WTC11 (cell line): Measurements from ENCODE around the gene KCNMA1.

Experiments used
- FOXK1 ChIP-seq: sonication (generic); formaldehyde crosslinking; IDR thresholded peaks from 2 replicates; pipeline ENCODE4 v1.8.0; 2022; ENCODE audit warnings: mild to moderate bottlenecking, moderate library complexity, missing genetic modification reagents
- MYBL2 ChIP-seq: sonication (generic); formaldehyde crosslinking; IDR thresholded peaks from 2 replicates; pipeline ENCODE4 v1.8.1; 2023; ENCODE audit warnings: mild to moderate bottlenecking, moderate library complexity, missing genetic modification reagents
- NFE2L1 ChIP-seq: sonication (generic); formaldehyde crosslinking; IDR thresholded peaks from 2 replicates; pipeline ENCODE4 v1.8.1; 2023; ENCODE audit warnings: missing genetic modification reagents
- RELA ChIP-seq: sonication (generic); formaldehyde crosslinking; IDR thresholded peaks from 2 replicates; pipeline ENCODE4 v1.8.1; 2022; ENCODE audit warnings: missing genetic modification reagents, mild to moderate bottlenecking, borderline replicate concordance
- SMAD4 ChIP-seq: sonication (generic); formaldehyde crosslinking; IDR thresholded peaks from 2 replicates; pipeline ENCODE4 v1.8.0; 2022; ENCODE audit warnings: mild to moderate bottlenecking, missing genetic modification reagents
- ZNF121 ChIP-seq: sonication (generic); formaldehyde crosslinking; IDR thresholded peaks from 2 replicates; pipeline ENCODE4 v1.8.0; 2023; ENCODE audit warnings: missing genetic modification reagents
- ZNF232 ChIP-seq: sonication (generic); formaldehyde crosslinking; IDR thresholded peaks from 2 replicates; pipeline ENCODE4 v1.8.0; 2022; ENCODE audit warnings: mild to moderate bottlenecking, missing genetic modification reagents
- TF ChIP-seq, protein P1 (sequence below): fragments of 250-450 bp; sonication (Bioruptor Pico); IDR thresholded peaks from 2 replicates; pipeline ENCODE4 v1.9.0; 2021; ENCODE audit warnings: mild to moderate bottlenecking
- TF ChIP-seq, protein P2 (sequence below): fragments of 200-600 bp; IDR thresholded peaks from 2 replicates; pipeline ENCODE4 v1.8.0; 2022; ENCODE audit warnings: antibody characterized with exemption
- TF ChIP-seq, protein P3 (sequence below): sonication (generic); formaldehyde crosslinking; IDR thresholded peaks from 2 replicates; pipeline ENCODE4 v1.8.0; 2022; ENCODE audit warnings: mild to moderate bottlenecking, missing genetic modification reagents
- TF ChIP-seq, protein P4 (sequence below): sonication (generic); formaldehyde crosslinking; IDR thresholded peaks from 2 replicates; pipeline ENCODE4 v1.8.0; 2022; ENCODE audit warnings: mild to moderate bottlenecking, missing genetic modification reagents
- TF ChIP-seq, protein P5 (sequence below): sonication (generic); formaldehyde crosslinking; IDR thresholded peaks from 2 replicates; pipeline ENCODE4 v1.8.0; 2022; ENCODE audit warnings: missing genetic modification reagents
- TF ChIP-seq, protein P6 (sequence below): sonication (generic); formaldehyde crosslinking; IDR thresholded peaks from 2 replicates; pipeline ENCODE4 v1.8.0; 2022; ENCODE audit warnings: mild to moderate bottlenecking, missing genetic modification reagents
- TF ChIP-seq, protein P7 (sequence below): sonication (generic); formaldehyde crosslinking; conservative IDR thresholded peaks from 2 replicates; pipeline ENCODE4 v1.8.1; 2022; ENCODE audit warnings: mild to moderate bottlenecking, missing genetic modification reagents

DNA sequence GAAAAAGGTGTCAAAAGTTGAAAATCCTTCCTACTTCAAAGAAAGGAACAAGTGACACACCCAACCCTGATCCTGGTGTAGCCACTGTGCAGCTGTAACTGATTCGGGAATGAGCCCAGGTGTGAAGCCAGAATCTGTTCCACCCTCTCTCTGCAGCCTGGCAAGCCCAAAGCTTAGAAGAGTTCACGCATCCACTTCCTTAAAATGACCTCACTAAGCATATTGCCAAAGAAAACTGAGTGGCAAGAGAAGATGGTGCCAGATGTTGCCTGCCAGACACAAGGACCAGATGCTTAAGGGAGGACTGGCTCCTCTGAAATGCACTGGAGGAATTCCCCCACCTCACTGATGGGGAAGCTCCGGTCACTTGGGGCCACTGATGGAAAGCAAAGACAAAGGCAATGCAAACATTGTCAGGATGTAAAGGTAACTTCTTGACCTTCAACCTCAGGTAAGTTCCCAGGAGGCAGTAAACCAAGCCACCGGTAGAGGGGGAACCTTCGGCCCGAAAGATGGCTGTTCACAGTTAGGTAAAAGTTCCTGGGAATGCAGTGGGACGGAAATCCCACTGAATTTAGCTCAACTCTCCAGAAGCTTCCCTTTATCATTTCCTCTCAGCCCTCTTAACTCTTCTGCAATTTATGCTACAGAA lies 554.9 kb downstream of the KCNMA1 start:
- TF ChIP-seq, protein P1, sequence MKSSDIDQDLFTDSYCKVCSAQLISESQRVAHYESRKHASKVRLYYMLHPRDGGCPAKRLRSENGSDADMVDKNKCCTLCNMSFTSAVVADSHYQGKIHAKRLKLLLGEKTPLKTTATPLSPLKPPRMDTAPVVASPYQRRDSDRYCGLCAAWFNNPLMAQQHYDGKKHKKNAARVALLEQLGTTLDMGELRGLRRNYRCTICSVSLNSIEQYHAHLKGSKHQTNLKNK (CRISPR knock-in tag): no peak
- TF ChIP-seq MYBL2: no peak
- TF ChIP-seq, protein P2, sequence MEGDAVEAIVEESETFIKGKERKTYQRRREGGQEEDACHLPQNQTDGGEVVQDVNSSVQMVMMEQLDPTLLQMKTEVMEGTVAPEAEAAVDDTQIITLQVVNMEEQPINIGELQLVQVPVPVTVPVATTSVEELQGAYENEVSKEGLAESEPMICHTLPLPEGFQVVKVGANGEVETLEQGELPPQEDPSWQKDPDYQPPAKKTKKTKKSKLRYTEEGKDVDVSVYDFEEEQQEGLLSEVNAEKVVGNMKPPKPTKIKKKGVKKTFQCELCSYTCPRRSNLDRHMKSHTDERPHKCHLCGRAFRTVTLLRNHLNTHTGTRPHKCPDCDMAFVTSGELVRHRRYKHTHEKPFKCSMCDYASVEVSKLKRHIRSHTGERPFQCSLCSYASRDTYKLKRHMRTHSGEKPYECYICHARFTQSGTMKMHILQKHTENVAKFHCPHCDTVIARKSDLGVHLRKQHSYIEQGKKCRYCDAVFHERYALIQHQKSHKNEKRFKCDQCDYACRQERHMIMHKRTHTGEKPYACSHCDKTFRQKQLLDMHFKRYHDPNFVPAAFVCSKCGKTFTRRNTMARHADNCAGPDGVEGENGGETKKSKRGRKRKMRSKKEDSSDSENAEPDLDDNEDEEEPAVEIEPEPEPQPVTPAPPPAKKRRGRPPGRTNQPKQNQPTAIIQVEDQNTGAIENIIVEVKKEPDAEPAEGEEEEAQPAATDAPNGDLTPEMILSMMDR: peak; percentile 31; the same call in 1 of the 2 replicates
- TF ChIP-seq ZNF232 (CRISPR knock-in tag): no peak
- no peak for TF ChIP-seq ZNF121 (CRISPR knock-in tag)
- no peak for TF ChIP-seq RELA (CRISPR knock-in tag)
- TF ChIP-seq, protein P3, sequence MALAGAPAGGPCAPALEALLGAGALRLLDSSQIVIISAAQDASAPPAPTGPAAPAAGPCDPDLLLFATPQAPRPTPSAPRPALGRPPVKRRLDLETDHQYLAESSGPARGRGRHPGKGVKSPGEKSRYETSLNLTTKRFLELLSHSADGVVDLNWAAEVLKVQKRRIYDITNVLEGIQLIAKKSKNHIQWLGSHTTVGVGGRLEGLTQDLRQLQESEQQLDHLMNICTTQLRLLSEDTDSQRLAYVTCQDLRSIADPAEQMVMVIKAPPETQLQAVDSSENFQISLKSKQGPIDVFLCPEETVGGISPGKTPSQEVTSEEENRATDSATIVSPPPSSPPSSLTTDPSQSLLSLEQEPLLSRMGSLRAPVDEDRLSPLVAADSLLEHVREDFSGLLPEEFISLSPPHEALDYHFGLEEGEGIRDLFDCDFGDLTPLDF (CRISPR knock-in tag): no peak
- no peak for TF ChIP-seq NFE2L1 (CRISPR knock-in tag)
- TF ChIP-seq, protein P4, sequence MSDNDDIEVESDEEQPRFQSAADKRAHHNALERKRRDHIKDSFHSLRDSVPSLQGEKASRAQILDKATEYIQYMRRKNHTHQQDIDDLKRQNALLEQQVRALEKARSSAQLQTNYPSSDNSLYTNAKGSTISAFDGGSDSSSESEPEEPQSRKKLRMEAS (CRISPR knock-in tag): no peak
- TF ChIP-seq, protein P5, sequence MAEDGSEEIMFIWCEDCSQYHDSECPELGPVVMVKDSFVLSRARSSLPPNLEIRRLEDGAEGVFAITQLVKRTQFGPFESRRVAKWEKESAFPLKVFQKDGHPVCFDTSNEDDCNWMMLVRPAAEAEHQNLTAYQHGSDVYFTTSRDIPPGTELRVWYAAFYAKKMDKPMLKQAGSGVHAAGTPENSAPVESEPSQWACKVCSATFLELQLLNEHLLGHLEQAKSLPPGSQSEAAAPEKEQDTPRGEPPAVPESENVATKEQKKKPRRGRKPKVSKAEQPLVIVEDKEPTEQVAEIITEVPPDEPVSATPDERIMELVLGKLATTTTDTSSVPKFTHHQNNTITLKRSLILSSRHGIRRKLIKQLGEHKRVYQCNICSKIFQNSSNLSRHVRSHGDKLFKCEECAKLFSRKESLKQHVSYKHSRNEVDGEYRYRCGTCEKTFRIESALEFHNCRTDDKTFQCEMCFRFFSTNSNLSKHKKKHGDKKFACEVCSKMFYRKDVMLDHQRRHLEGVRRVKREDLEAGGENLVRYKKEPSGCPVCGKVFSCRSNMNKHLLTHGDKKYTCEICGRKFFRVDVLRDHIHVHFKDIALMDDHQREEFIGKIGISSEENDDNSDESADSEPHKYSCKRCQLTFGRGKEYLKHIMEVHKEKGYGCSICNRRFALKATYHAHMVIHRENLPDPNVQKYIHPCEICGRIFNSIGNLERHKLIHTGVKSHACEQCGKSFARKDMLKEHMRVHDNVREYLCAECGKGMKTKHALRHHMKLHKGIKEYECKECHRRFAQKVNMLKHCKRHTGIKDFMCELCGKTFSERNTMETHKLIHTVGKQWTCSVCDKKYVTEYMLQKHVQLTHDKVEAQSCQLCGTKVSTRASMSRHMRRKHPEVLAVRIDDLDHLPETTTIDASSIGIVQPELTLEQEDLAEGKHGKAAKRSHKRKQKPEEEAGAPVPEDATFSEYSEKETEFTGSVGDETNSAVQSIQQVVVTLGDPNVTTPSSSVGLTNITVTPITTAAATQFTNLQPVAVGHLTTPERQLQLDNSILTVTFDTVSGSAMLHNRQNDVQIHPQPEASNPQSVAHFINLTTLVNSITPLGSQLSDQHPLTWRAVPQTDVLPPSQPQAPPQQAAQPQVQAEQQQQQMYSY (CRISPR knock-in tag): no peak
- TF ChIP-seq, protein P6, sequence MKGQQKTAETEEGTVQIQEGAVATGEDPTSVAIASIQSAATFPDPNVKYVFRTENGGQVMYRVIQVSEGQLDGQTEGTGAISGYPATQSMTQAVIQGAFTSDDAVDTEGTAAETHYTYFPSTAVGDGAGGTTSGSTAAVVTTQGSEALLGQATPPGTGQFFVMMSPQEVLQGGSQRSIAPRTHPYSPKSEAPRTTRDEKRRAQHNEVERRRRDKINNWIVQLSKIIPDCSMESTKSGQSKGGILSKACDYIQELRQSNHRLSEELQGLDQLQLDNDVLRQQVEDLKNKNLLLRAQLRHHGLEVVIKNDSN (CRISPR knock-in tag): no peak
- no peak for TF ChIP-seq SMAD4
- TF ChIP-seq, protein P7, sequence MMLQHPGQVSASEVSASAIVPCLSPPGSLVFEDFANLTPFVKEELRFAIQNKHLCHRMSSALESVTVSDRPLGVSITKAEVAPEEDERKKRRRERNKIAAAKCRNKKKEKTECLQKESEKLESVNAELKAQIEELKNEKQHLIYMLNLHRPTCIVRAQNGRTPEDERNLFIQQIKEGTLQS (CRISPR knock-in tag): no peak
- no peak for TF ChIP-seq FOXK1 (CRISPR knock-in tag)
